Stimulated activated CD4-positive, alpha-beta T cell treated with anti-CD3 and anti-CD28 coated beads, Interleukin-12 subunit alpha, Interleukin-12 subunit beta, amount 100 ng/mL, for 48 hours (primary cell): Measurements from ENCODE around the gene CRYBG3.
"Not testable (repeated sequence)": the region's sequence is repeated elsewhere in the genome, so short reads cannot be mapped to it uniquely, and the experiment has no call there.

Experiments used
- DNase-seq, 3 donors: peaks; one replicate each; pipeline ENCODE4 v3.0.0-alpha.2; 2020; ENCODE audit warnings: low read depth in 2 of 3, low spot score in 1 of 3

CRYBG3 gene

DNA sequence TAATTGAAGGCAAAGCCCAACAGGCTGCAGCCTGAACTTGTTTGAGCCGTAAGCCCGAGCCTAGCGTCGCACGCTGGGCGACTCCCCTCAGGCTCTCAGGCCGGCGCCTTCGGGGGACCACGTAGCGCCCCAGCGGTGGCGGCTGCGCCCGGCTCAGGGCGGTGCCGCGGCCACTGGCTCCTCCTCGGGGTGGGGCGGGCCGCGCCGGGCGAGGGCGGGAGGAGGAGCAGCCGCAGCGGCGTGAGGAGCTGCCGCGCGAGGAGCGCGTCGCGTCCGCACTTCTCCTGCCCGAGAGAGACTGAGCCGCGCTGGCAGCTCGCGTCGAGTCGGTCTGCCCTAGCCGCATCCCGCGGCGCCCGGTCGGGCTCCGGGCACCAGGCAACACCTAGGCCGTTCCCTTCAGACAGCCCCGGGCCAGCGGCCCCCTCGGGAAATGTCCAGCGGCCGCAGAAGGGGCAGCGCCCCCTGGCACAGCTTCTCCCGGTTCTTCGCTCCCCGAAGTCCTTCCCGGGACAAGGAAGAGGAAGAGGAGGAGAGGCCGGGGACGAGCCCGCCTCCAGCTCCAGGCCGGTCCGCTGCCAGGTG, at the start of gene CRYBG3:
TSS of gene CRYBG3 (plus strand) at position 238 of the 585 bp plus-strand sequence. CDS start at position 434, 196 bp downstream.
- DNase-seq, result peak; percentile 64 to 79 (median 67)

DNA sequence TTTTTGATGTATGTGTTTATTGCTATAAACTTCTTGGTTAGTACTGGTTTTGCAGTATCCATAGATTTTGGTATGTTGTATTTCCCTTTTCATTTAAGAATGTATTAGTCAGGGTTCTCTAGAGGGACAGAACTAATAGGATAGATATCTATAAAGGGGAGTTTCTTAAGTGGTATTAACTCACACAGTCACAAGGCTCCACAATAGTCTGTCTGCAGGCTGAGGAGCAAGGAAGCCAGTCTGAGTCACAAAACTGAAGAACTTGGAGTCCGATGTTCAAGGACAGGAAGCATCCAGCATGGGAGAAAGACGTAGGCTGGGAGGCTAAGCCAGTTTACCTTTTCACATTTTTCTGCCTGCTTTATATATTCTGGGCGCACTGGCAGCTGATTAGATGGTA, 48.9 kb upstream of the CRYBG3 start:
- no peak for DNase-seq

DNA sequence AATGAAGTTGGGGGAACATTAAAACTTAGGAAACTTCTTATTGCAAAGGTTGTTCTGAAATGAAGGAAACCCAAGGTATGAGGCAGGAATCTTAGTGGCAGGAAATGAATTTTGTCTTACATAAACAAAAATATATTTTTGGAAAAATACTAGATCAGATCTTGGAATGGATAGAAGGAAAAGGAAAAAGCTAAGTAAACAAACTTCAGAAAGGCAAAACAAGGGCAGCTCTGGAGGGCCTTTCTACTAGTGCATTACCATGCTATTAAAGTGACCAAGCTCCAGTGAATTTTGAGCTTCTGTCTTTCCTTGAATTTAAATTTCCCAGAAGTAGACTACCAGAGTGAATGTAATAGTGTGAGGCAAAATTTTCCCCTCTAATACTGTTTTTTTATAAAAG, 43.7 kb upstream of the CRYBG3 start:
- DNase-seq, result no peak

DNA sequence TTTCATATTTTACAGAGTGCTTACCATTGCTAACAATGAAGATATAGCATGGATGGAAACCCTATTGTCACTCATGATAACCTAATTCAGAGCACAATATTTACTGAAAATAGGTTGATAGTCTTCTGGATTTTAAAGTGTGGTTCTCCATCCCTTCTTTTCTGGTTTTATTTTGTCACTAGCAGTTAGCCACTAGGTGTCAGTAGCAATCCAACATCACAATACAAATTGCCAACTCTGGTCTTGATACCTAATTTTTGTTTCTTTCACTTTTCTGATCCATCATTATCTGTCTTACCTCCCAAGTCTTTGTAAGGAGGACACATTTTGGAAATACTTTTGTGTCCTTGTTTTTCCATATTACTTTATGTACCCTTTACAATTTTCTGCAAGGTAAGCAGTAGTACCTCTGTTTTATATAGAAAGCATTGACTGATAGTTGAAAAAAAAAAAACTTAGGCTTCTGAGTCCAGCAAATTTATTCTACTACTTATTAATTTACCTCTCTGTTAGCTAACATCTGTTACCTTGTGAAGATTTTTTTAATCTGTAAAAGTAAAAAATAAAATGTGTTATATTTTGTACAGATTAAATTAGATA, 28.3 kb upstream of the CRYBG3 start:
- DNase-seq, result peak in 1 of 3 donors; percentile 34

DNA sequence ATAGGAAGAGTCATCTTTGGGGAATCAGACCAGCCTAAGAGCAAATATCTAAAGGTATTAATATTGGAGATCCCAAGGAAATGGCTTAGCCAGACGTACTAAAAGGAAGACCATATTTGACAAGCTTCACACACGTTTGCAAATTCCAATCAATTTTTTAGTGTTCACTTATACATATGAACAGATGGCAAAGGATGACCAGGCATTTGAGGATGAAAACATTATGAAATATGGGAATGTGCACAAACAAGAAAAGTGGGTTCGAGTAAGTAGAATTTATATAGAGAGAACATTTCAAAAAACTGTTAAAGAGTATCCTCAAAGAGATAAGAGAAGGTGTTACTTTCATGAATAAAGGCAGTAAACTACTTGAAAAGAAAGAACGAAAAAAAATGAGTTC, 25.9 kb upstream of the CRYBG3 start:
- no peak for DNase-seq

DNA sequence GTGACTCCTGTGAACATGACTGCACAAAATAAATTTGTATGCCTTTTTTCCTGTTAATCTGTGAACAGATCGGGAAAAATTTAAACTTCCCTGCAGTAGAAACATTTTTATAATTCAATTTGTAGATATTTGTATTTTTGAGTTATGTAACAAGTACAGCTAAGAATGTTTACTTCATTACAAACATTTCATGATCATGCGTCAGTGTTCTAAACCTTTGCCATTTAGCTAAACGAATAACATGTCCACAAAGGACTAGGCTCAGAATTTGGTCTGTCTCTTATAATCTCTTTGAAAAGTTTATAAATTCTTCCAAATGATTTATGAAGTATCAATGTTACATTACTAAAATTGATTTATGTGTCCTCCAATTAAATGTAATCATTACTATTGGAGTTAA, 17.3 kb upstream of the CRYBG3 start:
- DNase-seq, result no peak

DNA sequence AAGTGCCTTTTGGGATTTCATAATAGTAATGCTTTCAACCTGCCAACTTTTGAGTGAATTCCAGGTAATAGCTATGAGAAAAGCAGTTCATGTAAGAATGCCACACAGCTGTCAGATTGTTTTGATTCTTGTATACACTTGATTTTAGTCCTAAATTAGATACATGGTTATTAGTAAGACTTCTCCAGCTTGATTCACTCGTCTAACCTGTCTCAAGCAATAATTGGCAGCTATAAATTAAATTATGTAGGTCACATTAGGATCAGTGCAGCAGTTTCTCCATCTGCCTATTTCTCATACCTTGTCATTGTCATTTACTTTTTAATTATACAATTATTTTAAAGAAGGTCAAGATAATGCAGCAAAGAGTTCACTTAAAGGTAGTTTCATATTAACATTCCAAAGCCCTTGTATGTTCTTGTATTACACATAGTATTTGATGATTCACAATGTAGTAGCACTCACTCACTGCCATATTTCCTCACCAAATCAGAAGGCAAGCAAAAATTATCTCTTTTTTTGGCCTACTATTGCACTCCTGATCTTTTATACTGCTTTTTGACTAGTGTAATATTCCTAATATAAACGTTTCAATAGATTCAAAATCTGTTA, 10.9 kb upstream of the CRYBG3 start:
- no peak for DNase-seq

DNA sequence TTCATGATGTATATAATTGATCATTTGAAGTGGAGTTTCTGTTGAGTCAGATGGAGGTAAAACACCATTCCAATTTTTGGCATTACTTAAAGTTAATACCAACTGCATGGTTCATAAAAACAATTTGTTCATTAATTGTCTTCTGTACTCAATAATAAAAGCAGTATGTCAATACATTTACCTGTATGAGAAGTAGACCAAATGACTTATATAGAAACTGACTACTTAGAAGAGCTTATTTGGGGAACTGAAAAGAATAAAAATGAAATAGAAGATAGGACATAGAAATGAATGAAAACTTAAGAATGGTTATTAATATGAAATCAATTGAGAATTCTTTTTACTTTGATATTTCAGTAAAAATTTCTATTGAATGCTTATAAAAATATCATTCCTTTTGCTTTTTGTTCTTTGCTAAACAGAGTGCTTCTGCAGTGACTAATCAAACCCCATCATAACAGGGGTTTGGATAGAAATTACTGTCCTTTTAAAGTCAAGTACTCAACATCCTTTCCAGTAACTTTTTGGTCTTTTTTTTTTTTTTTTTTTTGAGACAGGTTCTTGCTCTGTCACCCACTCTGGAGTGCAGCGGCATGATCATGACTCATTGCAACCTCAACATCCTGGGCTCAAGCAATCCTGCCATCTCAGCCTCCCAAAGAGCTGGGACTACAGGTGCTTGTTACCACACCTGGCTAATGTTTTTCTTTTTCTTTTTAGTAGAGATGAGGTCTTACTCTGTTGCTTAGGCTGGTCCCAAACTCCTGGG, 6.5 kb upstream of the CRYBG3 start:
- DNase-seq, result peak in 2 of 3 donors; percentile 14 to 19

DNA sequence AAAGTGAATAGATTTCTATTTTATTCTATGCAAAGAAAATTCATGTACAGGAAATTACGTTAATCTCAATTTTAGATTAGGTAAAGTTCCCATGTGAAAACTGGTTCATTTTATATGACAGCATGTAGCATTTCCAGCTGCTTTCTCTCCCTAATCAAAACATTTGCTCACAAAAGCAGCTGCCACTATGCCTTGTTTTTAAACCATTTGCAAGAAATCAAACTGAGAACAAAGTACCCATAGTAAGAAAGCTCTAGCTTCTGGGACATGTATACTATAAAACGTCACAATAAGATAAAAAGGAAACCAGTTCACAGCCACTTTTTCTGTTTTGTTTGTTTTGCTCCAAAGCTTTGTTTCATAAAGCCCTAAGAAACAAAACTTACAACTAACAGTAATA, 5.0 kb upstream of the CRYBG3 start:
- no peak for DNase-seq

DNA sequence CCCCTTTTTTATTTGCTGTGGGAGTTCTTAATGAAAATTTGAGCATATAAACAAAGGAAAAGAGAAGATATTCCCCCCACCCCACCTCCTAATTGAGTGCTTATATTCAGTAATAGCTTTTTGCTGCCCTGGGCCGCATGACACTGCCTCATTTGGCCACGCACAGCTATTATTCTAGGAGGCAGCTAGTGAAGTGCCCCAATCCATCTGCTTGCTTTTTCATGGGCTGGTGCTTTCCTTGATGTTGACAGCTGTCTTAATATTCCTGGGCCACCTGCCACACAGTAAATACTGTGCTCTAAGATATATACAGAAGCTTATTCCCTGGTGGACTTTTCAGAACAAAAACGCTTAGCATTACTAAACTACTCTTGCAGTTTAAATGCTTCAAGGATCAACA, 3.8 kb upstream of the CRYBG3 start:
- no peak for DNase-seq

DNA sequence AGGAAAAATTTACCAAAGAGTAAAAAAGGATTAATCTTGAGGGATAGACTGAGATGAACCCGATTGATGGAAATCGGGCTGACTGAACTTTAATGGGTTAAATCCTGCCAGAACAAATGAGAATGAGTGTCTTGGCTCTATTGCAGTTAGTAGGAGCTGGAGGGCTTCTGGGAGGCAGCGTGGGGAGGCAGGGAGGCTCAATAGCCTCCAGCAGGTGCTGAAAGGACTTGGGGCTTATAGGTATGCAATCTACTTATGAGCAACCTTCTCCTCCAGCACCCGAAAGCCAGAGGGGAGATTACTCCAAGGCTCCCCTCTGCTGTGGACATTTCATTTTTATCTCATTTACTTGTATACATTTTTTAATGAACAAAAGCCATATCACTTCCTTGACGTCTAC, 1.0 kb upstream of the CRYBG3 start:
- no peak for DNase-seq

DNA sequence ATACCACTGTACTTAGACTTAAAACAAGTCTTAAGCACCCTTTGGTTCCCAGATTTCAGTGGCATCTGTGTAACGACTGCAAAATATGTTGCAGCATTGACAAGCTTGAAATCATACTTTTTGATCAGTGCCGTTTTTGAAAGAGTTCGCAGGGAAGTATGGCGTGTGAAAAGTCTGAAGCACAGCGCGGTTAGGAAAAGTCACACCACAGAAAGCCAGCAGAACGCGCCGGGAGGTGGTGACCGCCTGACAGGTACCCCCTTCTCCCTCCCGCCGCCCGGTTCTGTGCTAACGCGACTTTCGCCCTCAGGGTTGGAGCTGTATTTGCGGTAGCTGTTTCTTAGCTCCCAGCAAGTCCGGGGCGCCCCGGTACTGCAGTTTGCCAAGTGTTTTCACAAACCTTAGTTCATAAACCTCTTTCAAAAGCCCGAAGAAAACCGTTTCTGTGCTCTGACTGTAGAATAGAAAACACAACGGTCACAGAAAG, 481 bp upstream of the CRYBG3 start:
- peak in 1 of 3 donors; percentile 8 for DNase-seq

DNA sequence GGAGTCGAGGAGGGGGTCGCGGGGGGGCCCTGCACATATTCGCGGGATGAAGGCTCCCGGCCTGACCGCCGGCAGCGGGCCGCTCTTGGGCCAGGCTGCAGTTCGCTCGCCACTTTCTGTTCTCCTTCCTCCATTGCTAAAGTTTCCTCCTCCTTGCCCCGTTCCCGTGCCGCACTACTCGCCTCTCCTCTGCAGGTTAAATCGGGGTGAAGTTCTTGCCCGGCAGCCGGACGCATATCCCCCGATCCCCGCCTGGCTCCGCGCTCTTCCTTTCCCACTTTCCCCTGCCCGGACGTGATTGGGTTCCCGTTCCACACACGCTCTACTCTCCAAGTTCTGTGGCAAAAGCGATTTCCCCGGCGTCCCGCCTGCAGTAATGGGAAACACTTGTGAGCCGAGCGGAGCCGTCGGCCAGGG, 556 bp downstream of the CRYBG3 start:
- DNase-seq, result peak in 1 of 3 donors; percentile 6

DNA sequence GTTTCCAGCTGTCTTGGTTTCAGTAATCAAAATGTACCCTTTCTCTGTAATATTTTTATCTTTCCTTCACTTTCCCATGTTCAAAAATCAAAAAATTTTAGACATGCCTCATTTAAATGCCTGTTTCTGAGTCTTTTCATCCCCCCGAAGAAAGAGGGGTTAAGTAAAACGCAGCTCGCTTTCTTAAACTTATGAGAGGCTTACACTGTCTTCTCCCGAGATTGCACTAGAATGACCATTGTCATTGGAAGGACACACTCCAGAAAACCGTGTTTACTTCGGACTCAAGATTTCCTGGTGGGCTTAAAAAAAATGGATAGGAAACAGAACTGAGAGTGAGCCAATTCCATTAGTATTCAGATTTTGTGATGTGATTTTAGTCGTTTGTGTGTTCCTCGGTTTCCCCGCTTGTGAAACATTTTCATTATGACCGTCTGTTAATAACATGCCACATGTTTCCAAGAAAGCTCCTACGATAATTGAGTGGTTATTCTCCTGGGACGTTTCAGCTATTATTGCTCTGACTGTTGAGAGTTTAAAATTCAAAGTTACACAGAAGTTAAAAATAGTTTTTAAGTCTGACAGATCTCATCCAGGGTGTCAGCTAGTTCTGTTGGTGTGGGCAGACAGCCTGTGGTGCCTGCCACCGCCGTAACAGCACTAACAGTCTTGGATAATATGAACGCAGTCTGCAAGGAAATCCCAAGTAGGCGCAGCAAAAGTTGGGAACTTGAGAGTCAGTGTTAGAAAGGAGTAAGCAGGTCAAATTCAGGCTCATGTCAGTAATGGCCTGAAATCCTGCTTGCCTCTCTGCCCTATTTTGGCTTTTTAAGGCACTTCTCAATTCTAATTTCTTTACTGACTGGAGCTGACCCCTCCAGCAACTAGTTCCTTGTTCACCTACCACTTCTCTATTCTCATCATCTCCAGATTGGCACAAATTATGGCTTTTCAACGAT, 1.5 kb downstream of the CRYBG3 start:
- DNase-seq, result no peak

DNA sequence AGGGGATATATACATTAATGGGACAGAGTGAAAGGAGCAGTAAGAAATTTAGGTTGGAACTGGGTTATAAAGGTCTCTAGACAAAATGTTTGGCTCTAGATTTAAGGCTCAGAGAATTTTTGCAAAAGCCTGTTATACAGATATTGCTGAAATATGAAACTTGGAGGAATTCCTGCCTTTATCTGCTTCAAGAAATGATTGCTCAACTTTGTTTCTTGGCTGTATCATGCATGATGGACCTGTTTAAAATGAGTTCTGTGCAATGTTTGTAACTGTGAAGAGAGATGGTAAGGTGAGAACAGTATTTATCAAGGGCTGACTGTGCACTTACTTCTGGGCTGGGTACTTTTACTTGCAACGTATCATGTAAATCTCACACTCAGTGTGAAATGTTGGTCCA, 3.3 kb downstream of the CRYBG3 start:
- DNase-seq, result no peak

DNA sequence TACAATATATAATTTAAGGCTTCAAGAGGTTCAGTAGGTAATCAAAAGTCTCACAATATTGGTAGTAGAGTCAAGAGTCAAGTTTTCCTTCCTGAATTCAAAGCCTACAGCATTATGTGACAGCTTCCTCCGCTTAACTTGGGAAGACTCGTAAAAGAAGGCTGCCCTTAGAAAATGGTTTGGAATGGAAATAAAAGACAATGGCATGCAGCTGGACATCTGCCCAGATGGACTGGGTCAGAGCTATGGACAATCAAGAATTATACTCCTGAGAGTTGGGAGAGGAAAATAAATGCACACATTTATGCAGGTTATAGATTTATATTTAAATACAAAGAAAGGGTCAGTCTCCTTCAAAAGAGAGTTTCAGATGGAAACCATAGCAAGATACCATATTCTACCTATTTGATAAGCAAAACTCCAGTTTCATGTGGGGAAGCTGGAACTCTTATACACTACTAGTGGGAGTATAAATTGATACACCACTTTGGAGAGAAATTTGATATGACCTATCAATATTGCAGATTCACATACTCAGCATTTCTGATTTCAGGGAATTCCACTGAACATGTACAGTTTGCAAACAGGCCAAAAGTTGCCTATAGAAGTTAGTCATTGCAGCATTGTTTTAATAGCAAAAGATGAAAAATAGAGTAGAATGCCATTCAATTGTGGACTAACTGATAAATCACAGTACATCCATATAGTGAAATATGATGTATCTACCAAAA, 6.1 kb downstream of the CRYBG3 start:
- no peak for DNase-seq

DNA sequence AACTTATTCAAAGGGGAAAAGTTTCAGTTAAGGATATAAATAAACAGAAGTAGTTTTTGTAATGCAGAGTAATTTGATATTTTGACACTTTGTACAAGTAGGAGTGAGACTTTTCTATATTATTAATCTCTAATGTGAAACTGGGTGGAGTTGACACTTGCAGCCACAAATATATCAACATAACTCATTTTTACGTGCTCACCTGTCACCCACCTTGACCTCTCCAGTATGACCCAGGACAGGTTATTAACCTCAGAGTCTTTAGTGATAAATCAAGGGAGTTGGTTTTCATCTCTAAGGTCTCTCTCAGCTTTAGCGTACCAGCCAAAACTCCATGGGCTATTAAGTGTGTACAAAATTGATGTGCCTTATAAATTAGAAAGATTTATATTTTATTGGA, 7.4 kb downstream of the CRYBG3 start:
- DNase-seq, result no peak

DNA sequence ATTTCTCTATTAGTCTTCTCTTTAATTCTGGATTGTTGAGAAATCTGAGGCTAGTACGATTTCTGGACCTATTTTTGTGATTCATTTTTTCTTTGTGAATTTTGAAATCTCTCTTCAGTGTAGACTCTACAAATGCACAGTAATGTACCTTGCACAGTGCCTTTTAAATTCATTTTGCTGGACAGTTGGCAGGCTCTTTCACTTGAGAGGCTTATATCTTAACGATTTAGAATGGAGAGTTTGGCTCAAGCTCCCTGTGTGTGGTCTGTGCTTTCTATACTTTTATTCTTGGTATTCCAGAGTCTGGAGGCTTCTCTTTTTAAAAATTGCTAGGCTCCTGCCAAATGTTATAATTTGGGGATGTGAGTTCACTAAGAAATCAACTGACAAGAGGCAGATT, 8.8 kb downstream of the CRYBG3 start:
- no peak for DNase-seq

DNA sequence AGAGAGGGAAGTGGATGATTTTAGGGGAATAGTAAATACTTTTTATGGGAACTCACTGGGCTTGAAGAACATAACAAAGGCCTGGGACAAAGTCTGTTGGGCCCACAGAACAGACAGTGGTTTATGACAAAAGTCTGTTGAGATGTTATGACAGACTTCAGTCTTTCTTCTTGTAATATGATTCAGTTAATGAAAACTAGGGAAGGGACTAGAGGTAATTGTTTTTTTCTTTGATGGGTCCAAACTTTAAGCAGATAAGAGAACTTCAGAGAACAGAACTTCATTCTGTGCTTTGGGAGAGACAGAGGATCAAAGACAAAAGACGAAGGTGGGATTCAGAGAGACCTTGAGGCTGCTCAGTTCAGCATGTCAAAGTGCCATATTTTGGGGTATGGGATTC, 9.3 kb downstream of the CRYBG3 start:
- no peak for DNase-seq

DNA sequence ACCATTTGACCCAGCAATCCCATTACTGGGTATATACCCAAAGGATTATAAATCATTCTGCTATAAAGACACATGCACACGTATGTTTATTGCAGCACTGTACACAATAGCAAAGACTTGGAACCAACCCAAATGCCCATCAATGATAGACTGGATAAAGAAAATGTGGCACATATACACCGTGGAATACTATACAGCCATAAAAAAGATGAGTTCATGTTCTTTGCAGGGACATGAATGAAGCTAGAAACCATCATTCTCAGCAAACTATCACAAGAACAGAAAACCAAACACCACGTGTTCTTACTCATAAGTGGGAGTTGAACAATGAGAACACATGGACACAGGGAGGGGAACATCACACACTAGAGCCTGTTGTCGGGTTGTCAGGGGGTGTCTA, 11.4 kb downstream of the CRYBG3 start:
- DNase-seq, result not testable (repeated sequence)
